ENCODE measurements around the gene TAS2R20. TPM values are rescaled to one million over a fixed set of nuclear protein-coding genes. Genes with fewer than 3 reads are reported as not detected.

The TAS2R20 gene
- total and polyA plus RNA-seq, 2 of the 13 experiments (the other 11 are each of a cell fraction or from before 2014, with no cell fraction given): 0.54 to 2.9 TPM

DNA sequence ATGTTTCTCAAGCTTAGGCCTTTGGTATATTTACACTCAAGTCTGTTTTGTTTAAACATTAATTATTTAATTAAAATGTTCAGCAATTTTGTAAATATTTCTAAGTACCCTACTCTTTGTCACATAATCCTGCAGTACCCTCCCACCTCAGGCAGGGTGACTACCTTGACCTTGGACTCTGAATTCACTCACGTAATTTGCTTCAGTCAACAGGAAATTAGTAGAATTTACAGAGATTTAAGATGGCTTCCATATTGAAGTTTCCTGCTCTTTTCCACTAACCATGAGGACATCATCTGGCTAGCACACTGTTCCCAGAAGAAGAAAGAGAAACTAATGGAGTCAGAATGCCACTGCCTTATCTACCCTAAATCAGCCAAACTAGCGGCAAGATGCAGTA is 25.3 kb upstream of the TAS2R20 start (continued):
- TF ChIP-seq FOXP1 (IDR thresholded peaks at IDR 0.05): no peak
- peak; percentile 5; the same call in 1 of the 2 replicates for TF ChIP-seq FOXP1 (CRISPR knock-in tag; IDR thresholded peaks at IDR 0.05)
- peak; percentile 75 for TF ChIP-seq HNF4A (CRISPR knock-in tag; IDR thresholded peaks at IDR 0.05)
- 0 out of 2 replicates have a peak, but pooled peaks have one; percentile 12 for TF ChIP-seq SOX5 (CRISPR knock-in tag; IDR thresholded peaks at IDR 0.05; ENCODE audit: borderline replicate concordance)
- TF ChIP-seq MYC (CRISPR knock-in tag; IDR thresholded peaks at IDR 0.05; ENCODE audit: borderline replicate concordance): no peak
- TF ChIP-seq ZNF609 (CRISPR knock-in tag; IDR thresholded peaks at IDR 0.05; ENCODE audit: borderline replicate concordance): 0 out of 2 replicates have a peak, but pooled peaks have one; percentile 35
- no peak for TF ChIP-seq ZNF839 (CRISPR knock-in tag; IDR thresholded peaks at IDR 0.05; ENCODE audit: borderline replicate concordance)
- peak; percentile 99 for TF ChIP-seq HOMEZ (CRISPR knock-in tag; IDR thresholded peaks at IDR 0.05; ENCODE audit: low read depth)
- TF ChIP-seq ZNF737 (CRISPR knock-in tag; IDR thresholded peaks at IDR 0.05; ENCODE audit: borderline replicate concordance): no peak
- TF ChIP-seq ZNF468 (CRISPR knock-in tag; IDR thresholded peaks at IDR 0.05): no peak
- no peak for TF ChIP-seq SRSF1 (optimal IDR thresholded peaks at IDR 0.05; ENCODE audit: low read depth, low read length)
- TF ChIP-seq CBX5 (CRISPR knock-in tag; IDR thresholded peaks at IDR 0.05; ENCODE audit: borderline replicate concordance): no peak
- TF ChIP-seq ZNF652 (CRISPR knock-in tag; IDR thresholded peaks at IDR 0.05; ENCODE audit: borderline replicate concordance, low read depth): no peak
- TF ChIP-seq SOX13 (IDR thresholded peaks at IDR 0.05): no peak
- peak in 1 of 2 experiments; percentile 6; a peak in 1 of 4 replicates for TF ChIP-seq SOX13 (CRISPR knock-in tag; conservative IDR thresholded peaks at IDR 0.05 in 1 of 2, IDR thresholded peaks at IDR 0.05 in 1 of 2)
- no peak for TF ChIP-seq RNF219 (CRISPR knock-in tag; IDR thresholded peaks at IDR 0.05)

All from HepG2 (cell line).